Peyer's patch (tissue), 4 donors: ENCODE measurements around the gene SIK2. TPM values are rescaled to one million over a fixed set of nuclear protein-coding genes. Genes with fewer than 3 reads are reported as not detected.

Source experiments
- DNase-seq, 3 donors: peaks; one replicate each; pipeline ENCODE4 v3.0.0-alpha.2; 2017 to 2019
- H3K27ac ChIP-seq, 4 donors: fragments of 200-600 bp; sonication (generic); one replicate each; pipeline ENCODE4 v1.5.1; 2016 to 2019
- H3K27me3 ChIP-seq, 2 donors: fragments of 200-600 bp; sonication (generic); one replicate each; pipeline ENCODE4 v1.5.1; 2019
- H3K36me3 ChIP-seq, 3 donors: fragments of 200-600 bp; sonication (generic); one replicate each; pipeline ENCODE4 v1.5.1; 2016 to 2019
- H3K4me1 ChIP-seq, 4 donors: fragments of 200-600 bp; sonication (generic); one replicate each; pipeline ENCODE4 v1.5.1; 2016 to 2019
- H3K4me3 ChIP-seq, 4 donors: fragments of 200-600 bp; sonication (generic); 1 replicate in 3 of 4; 2 replicates in 1 of 4; pipeline ENCODE4 v1.5.1; 2016 to 2019; ENCODE audit warnings: mild to moderate bottlenecking in 1 of 4
- H3K9me3 ChIP-seq, 4 donors: fragments of 200-600 bp; sonication (generic); one replicate each; pipeline ENCODE4 v1.5.1; 2016 to 2019; ENCODE audit warnings: mild to moderate bottlenecking in 1 of 4
- CTCF ChIP-seq, 6 experiments: fragments of 450-650 bp in 4 of 6; fragments of 200-600 bp in 2 of 6; sonication (generic) in 1 of 6; IDR thresholded peaks; one replicate each; pipeline ENCODE4 v1.5.1; 2017 to 2019; ENCODE audit warnings: antibody characterized with exemption in 6 of 6, mild to moderate bottlenecking in 3 of 6, moderate library complexity in 1 of 6
- POLR2A ChIP-seq, 2 donors: fragments of 450-650 bp; IDR thresholded peaks; one replicate each; pipeline ENCODE4 v1.5.1; 2017; ENCODE audit warnings: antibody characterized with exemption in 2 of 2, mild to moderate bottlenecking in 2 of 2, moderate library complexity in 2 of 2
- total RNA-seq, 4 donors: library from RNA; depleted of rRNA; stranded (reverse); fragments of >200 nt; gene quantifications; one replicate each; pipeline ENCODE4 v1.1.0, GENCODE V29; 2016

The SIK2 gene
- total RNA-seq, 4 donors from 2014 or later, result 12.4 to 16.3 (median 14.4) TPM

GRCh38 chr11:111635706-111636045, 33.4 kb downstream of the SIK2 start:
- H3K27me3 ChIP-seq, result no peaks in the 10 kb centered on the region
- H3K36me3 ChIP-seq, result no peaks in the 10 kb centered on the region
- no peak for TF ChIP-seq POLR2A (IDR thresholded peaks at IDR 0.05)
- TF ChIP-seq CTCF (IDR thresholded peaks at IDR 0.05), result no peak
- no peak for DNase-seq
- no peaks in the 10 kb centered on the region for H3K9me3 ChIP-seq
- peak overlapping the region in 1 of 4 donors; percentile 55 for H3K27ac ChIP-seq
- peaks cover 0 to 45% (median 0%) of the 10 kb centered on the region in 4 donors for H3K4me1 ChIP-seq
- H3K4me3 ChIP-seq, result no peak overlapping the region

GRCh38 chr11:111637885-111638284, 35.6 kb downstream of the SIK2 start:
- Histone ChIP-seq H3K27ac (no peak overlapping the region), H3K27me3 (no peaks in the 10 kb centered on the region), H3K36me3 (no peaks in the 10 kb centered on the region), H3K4me3 (no peak overlapping the region), H3K4me1 (peaks cover 0 to 27% (median 0%) of the 10 kb centered on the region in 4 donors), H3K9me3 (no peaks in the 10 kb centered on the region)
- no peak for TF ChIP-seq POLR2A (IDR thresholded peaks at IDR 0.05)
- TF ChIP-seq CTCF (IDR thresholded peaks at IDR 0.05), result no peak
- no peak for DNase-seq

GRCh38 chr11:111639226-111639925, 37.1 kb downstream of the SIK2 start:
- no peak for TF ChIP-seq POLR2A (IDR thresholded peaks at IDR 0.05)
- no peak for TF ChIP-seq CTCF (IDR thresholded peaks at IDR 0.05)
- no peak for DNase-seq

GRCh38 chr11:111641339-111642015, 39.2 kb downstream of the SIK2 start:
- H3K27me3 ChIP-seq, result no peaks in the 10 kb centered on the region
- TF ChIP-seq POLR2A (IDR thresholded peaks at IDR 0.05) (no peak), CTCF (IDR thresholded peaks at IDR 0.05) (no peak)
- H3K27ac ChIP-seq, result no peak overlapping the region
- no peaks in the 10 kb centered on the region for H3K36me3 ChIP-seq
- no peak overlapping the region for H3K4me3 ChIP-seq
- DNase-seq, result no peak
- H3K9me3 ChIP-seq, result no peaks in the 10 kb centered on the region
- H3K4me1 ChIP-seq, result peaks cover 0 to 13% (median 0%) of the 10 kb centered on the region in 4 donors

More at GRCh38 chr11:111639226-111639925, 37.1 kb downstream of the SIK2 start:
- Histone ChIP-seq H3K9me3 (no peaks in the 10 kb centered on the region), H3K4me1 (peaks cover 0 to 13% (median 0%) of the 10 kb centered on the region in 4 donors), H3K36me3 (no peaks in the 10 kb centered on the region), H3K27ac (no peak overlapping the region), H3K27me3 (no peaks in the 10 kb centered on the region), H3K4me3 (no peak overlapping the region)

GRCh38 chr11:111642542-111642941, 40.3 kb downstream of the SIK2 start:
- DNase-seq, result no peak
- Histone ChIP-seq H3K9me3 (no peaks in the 10 kb centered on the region), H3K36me3 (no peaks in the 10 kb centered on the region), H3K4me1 (peaks cover 0 to 14% (median 0%) of the 10 kb centered on the region in 4 donors), H3K4me3 (no peak overlapping the region), H3K27ac (no peak overlapping the region), H3K27me3 (no peaks in the 10 kb centered on the region)
- TF ChIP-seq POLR2A (IDR thresholded peaks at IDR 0.05), result no peak
- no peak for TF ChIP-seq CTCF (IDR thresholded peaks at IDR 0.05)
